ENCODE data around the gene ANKS1A.
"Not testable (repeated sequence)": the region's sequence is repeated elsewhere in the genome, so short reads cannot be mapped to it uniquely, and the experiment has no call there.

Gene ANKS1A

GRCh38 chr6:34887753-34888513 is 1.1 kb upstream of the ANKS1A start, which contains the start of gene TAF11:
Gene TAF11 (minus strand): TSS chr6:34888042. CDS start chr6:34887957, 85 bp downstream.
- DNase-seq: peak; percentile 94

- no peak for DNase-seq
Measured at GRCh38 chr6:34888514-34888856, 570 bp upstream of the ANKS1A start.

GRCh38 chr6:34890533-34890925 is 1.5 kb downstream of the ANKS1A start:
- peak; percentile 24 for DNase-seq

- DNase-seq: no peak
Measured at GRCh38 chr6:34891296-34891695, 2.2 kb downstream of the ANKS1A start.

- no peak for DNase-seq
Measured at GRCh38 chr6:34894693-34895092, 5.6 kb downstream of the ANKS1A start.

- no peak for DNase-seq
Measured at GRCh38 chr6:34897130-34897529, 8.1 kb downstream of the ANKS1A start.

GRCh38 chr6:34897716-34898115 is 8.7 kb downstream of the ANKS1A start:
- peak; percentile 28 for DNase-seq

- DNase-seq: not testable (repeated sequence)
Measured at GRCh38 chr6:34899748-34900147, 10.7 kb downstream of the ANKS1A start.

GRCh38 chr6:34900321-34901031 is 11.4 kb downstream of the ANKS1A start:
- no peak for DNase-seq

GRCh38 chr6:34901930-34902329 is 12.9 kb downstream of the ANKS1A start:
- DNase-seq: no peak

GRCh38 chr6:34904990-34905613 is 16.0 kb downstream of the ANKS1A start:
- peak; percentile 63 for DNase-seq

- peak; percentile 51 for DNase-seq
Measured at GRCh38 chr6:34906826-34907225, 17.8 kb downstream of the ANKS1A start.

- DNase-seq: no peak
Measured at GRCh38 chr6:34908194-34908593, 19.1 kb downstream of the ANKS1A start.

- no peak for DNase-seq
Measured at GRCh38 chr6:34909320-34909883, 20.3 kb downstream of the ANKS1A start.

GRCh38 chr6:34911822-34912221 is 22.8 kb downstream of the ANKS1A start:
- DNase-seq: no peak

- DNase-seq: no peak
Measured at GRCh38 chr6:34912715-34913464, 23.8 kb downstream of the ANKS1A start.

- DNase-seq: no peak
Measured at GRCh38 chr6:34914358-34914757, 25.3 kb downstream of the ANKS1A start.

GRCh38 chr6:34916348-34916967 is 27.4 kb downstream of the ANKS1A start:
- DNase-seq: no peak

- no peak for DNase-seq
Measured at GRCh38 chr6:34917626-34918285, 28.7 kb downstream of the ANKS1A start.

GRCh38 chr6:34919651-34920050 is 30.6 kb downstream of the ANKS1A start:
- no peak for DNase-seq

GRCh38 chr6:34920097-34920496 is 31.0 kb downstream of the ANKS1A start:
- no peak for DNase-seq

GRCh38 chr6:34922177-34922663 is 33.2 kb downstream of the ANKS1A start:
- no peak for DNase-seq

All from suppressor macrophage treated with lipopolysaccharide for 4 hours (primary cell).